Mammary epithelial cell (primary cell): ENCODE data around the gene ATP5PD.

Experiments
- EZH2 ChIP-seq: IDR thresholded peaks from 2 replicates; pipeline ENCODE4 v1.6.1; 2012; ENCODE audit warnings: low read length, inconsistent platforms, borderline replicate concordance
- TF ChIP-seq, protein P1 (sequence below), 2 donors: IDR thresholded peaks in 1 of 2; conservative IDR thresholded peaks in 1 of 2; 2 replicates each; pipeline ENCODE4 v1.5.1; 2011 to 2012; ENCODE audit warnings: inconsistent platforms in 2 of 2, low read length in 2 of 2, mild to moderate bottlenecking in 2 of 2, control low read depth in 1 of 2, low read depth in 1 of 2; ENCODE audit not compliant: insufficient read depth in 1 of 2; ENCODE audit errors: extremely low read depth in 1 of 2

DNA sequence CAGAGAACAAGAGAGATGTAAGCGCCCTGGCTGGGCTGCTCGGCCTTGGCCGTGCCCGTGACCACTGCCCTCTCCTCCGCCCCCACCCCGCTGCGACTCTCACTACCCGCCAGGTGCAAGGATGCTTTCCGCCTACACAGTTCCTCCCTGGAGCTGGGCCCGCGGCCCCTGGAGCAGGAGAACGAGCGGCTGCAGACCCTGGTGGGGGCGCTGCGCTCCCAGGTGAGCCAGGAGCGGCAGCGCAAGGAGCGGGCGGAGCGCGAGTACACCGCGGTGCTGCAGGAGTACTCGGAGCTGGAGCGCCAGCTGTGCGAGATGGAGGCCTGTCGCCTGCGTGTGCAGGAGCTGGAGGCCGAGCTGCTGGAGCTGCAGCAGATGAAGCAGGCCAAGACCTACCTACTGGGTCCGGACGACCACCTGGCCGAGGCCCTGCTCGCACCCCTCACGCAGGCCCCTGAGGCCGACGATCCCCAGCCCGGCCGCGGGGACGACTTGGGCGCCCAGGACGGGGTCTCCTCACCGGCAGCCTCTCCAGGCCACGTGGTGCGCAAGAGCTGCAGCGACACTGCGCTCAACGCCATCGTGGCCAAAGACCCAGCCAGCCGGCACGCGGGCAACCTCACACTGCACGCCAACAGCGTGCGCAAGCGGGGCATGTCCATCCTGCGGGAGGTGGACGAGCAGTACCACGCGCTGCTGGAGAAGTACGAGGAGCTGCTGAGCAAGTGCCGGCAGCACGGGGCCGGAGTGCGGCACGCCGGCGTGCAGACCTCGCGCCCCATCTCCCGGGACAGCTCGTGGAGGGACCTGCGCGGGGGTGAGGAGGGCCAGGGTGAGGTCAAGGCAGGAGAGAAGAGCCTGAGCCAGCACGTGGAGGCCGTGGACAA lies 43.5 kb downstream of the ATP5PD start:
- TF ChIP-seq, protein P1, sequence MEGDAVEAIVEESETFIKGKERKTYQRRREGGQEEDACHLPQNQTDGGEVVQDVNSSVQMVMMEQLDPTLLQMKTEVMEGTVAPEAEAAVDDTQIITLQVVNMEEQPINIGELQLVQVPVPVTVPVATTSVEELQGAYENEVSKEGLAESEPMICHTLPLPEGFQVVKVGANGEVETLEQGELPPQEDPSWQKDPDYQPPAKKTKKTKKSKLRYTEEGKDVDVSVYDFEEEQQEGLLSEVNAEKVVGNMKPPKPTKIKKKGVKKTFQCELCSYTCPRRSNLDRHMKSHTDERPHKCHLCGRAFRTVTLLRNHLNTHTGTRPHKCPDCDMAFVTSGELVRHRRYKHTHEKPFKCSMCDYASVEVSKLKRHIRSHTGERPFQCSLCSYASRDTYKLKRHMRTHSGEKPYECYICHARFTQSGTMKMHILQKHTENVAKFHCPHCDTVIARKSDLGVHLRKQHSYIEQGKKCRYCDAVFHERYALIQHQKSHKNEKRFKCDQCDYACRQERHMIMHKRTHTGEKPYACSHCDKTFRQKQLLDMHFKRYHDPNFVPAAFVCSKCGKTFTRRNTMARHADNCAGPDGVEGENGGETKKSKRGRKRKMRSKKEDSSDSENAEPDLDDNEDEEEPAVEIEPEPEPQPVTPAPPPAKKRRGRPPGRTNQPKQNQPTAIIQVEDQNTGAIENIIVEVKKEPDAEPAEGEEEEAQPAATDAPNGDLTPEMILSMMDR (conservative IDR thresholded peaks at IDR 0.05 in 1 of 2, IDR thresholded peaks at IDR 0.05 in 1 of 2; ENCODE audit: extremely low read depth in 1 of 2, insufficient read depth in 1 of 2, low read depth in 1 of 2, low read length in 2 of 2), result no peak
- no peak for TF ChIP-seq EZH2
